Lung (tissue), 12 donors: Measurements from ENCODE around the gene MRPS6. TPM values are rescaled to one million over a fixed set of nuclear protein-coding genes. Genes with fewer than 3 reads are reported as not detected.

Experiments
- ATAC-seq: fragments of 200-7000 bp; cut with Tn5 transposase; one replicate; pipeline ENCODE4 v1.9.1; 2020; ENCODE audit warnings: moderate number of reproducible peaks; ENCODE audit not compliant: insufficient read depth, low FRiP score
- DNase-seq, 3 donors: peaks; one replicate each; pipeline ENCODE4 v3.0.0-alpha.2; 2013 to 2017
- H3K27ac ChIP-seq, 2 donors: one replicate each; pipeline ENCODE4 v1.5.1; 2013; ENCODE audit warnings: mild to moderate bottlenecking in 2 of 2, moderate library complexity in 2 of 2, control low read depth in 1 of 2, inconsistent platforms in 1 of 2, low read depth in 1 of 2, low read length in 1 of 2
- H3K27me3 ChIP-seq, 3 donors: one replicate each; pipeline ENCODE4 v1.5.1; 2013; ENCODE audit warnings: low read length in 2 of 3; ENCODE audit not compliant: control insufficient read depth in 3 of 3, insufficient read depth in 3 of 3
- H3K36me3 ChIP-seq, 4 donors: one replicate each; pipeline ENCODE4 v1.5.1; 2013; ENCODE audit warnings: low read length in 4 of 4, mild to moderate bottlenecking in 1 of 4, moderate library complexity in 1 of 4; ENCODE audit not compliant: control insufficient read depth in 4 of 4, insufficient read depth in 4 of 4
- H3K4me1 ChIP-seq, 5 donors: one replicate each; pipeline ENCODE4 v1.5.1; 2013; ENCODE audit warnings: low read length in 5 of 5, mild to moderate bottlenecking in 2 of 5, moderate library complexity in 1 of 5; ENCODE audit not compliant: control insufficient read depth in 5 of 5, insufficient read depth in 5 of 5
- H3K4me3 ChIP-seq: one replicate; pipeline ENCODE4 v1.5.1; 2013; ENCODE audit warnings: mild to moderate bottlenecking, control low read depth, moderate library complexity
- H3K9ac ChIP-seq, 2 donors: one replicate each; pipeline ENCODE4 v1.5.1; 2013; ENCODE audit warnings: low read length in 2 of 2, control low read depth in 1 of 2; ENCODE audit not compliant: insufficient read depth in 1 of 2
- H3K9me3 ChIP-seq, 4 donors: one replicate each; pipeline ENCODE4 v1.5.1; 2013; ENCODE audit warnings: low read length in 3 of 4, mild to moderate bottlenecking in 1 of 4, moderate library complexity in 1 of 4; ENCODE audit not compliant: control insufficient read depth in 4 of 4, insufficient read depth in 3 of 4
- WGBS, 2 donors: extraction: QIAGEN DNeasy Blood & Tissue Kit; methylation state at CpG; one replicate each; pipeline ENCODE4 v1.1.7; 2013; 5-methylcytosine and 5-hydroxymethylcytosine counted together
- polyA plus RNA-seq, 2 donors: library from polyadenylated mRNA; stranded (reverse); fragments of 200-250 nt; gene quantifications; one replicate each; pipeline ENCODE4 v1.2.1, GENCODE V29; 2013
- total RNA-seq, 2 donors: library from RNA; depleted of rRNA in 1 of 2; stranded (reverse); fragments of >200 nt in 1 of 2; gene quantifications; one replicate each; pipeline ENCODE4 v1.2.1, GENCODE V29; 2014 to 2021
- TF ChIP-seq, protein P1 (sequence below): IDR thresholded peaks from 2 replicates; pipeline ENCODE4 v1.5.1; 2012; ENCODE audit warnings: mild to moderate bottlenecking; ENCODE audit errors: control extremely low read depth, extremely low read depth
- donor health status: control.
- donor health status: control.
- donor health status: Bipolar disorder and iron deficiency.
- donor health status: healthy.
- donor health status: DM: yes; HTN: yes; CAD: no.

Gene MRPS6
- total and polyA plus RNA-seq, 4 donors, result 28.4 to 73.9 (median 37.1) TPM

DNA sequence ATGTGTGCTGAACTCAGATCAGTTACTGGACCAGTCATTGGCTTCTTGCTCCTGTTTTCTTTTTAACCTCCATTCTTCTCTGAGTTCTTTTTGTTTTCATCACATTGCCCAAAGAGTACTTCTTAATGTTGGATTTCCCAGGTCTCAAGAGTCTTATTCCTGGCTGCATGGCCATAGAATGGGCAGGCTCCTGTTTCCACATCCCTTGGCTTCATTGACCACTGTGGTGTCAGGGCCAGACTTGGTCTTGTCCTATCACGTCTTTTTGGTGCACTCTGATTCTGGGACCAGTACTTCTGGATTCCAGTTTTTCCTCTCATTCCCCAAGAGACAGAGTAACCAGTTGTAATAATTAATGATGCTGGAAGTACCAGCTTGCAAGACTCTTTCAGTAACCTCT lies 41.8 kb downstream of the MRPS6 start:
- H3K36me3 ChIP-seq, result peaks cover 0 to 2% (median 0%) of the 10 kb centered on the region in 4 donors
- H3K9me3 ChIP-seq, result no peaks in the 10 kb centered on the region
- H3K9ac ChIP-seq, result no peak overlapping the region
- no peak for ATAC-seq
- H3K27ac ChIP-seq, result no peak overlapping the region
- no peaks in the 10 kb centered on the region for H3K27me3 ChIP-seq
- H3K4me1 ChIP-seq, result peaks cover 0 to 12% (median 0%) of the 10 kb centered on the region in 5 donors
- no peak overlapping the region for H3K4me3 ChIP-seq
- WGBS, 2 donors, result 90 to 93% methylated on average over 1 of the region's 1 CpG
- no peak for DNase-seq
- TF ChIP-seq, protein P1, sequence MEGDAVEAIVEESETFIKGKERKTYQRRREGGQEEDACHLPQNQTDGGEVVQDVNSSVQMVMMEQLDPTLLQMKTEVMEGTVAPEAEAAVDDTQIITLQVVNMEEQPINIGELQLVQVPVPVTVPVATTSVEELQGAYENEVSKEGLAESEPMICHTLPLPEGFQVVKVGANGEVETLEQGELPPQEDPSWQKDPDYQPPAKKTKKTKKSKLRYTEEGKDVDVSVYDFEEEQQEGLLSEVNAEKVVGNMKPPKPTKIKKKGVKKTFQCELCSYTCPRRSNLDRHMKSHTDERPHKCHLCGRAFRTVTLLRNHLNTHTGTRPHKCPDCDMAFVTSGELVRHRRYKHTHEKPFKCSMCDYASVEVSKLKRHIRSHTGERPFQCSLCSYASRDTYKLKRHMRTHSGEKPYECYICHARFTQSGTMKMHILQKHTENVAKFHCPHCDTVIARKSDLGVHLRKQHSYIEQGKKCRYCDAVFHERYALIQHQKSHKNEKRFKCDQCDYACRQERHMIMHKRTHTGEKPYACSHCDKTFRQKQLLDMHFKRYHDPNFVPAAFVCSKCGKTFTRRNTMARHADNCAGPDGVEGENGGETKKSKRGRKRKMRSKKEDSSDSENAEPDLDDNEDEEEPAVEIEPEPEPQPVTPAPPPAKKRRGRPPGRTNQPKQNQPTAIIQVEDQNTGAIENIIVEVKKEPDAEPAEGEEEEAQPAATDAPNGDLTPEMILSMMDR, result no peak

- Histone ChIP-seq H3K27me3 (no peaks in the 10 kb centered on the region), H3K9ac (no peak overlapping the region), H3K27ac (no peak overlapping the region), H3K4me3 (no peak overlapping the region), H3K9me3 (no peaks in the 10 kb centered on the region), H3K36me3 (peaks cover 0 to 2% (median 0%) of the 10 kb centered on the region in 4 donors), H3K4me1 (peaks cover 0 to 18% (median 0%) of the 10 kb centered on the region in 5 donors)
- 92 to 93% methylated on average over 3 of the region's 3 CpGs for WGBS, 2 donors
- DNase-seq (no peak), ATAC-seq (no peak)
- TF ChIP-seq, protein P1, result no peak
Observed at GRCh38 chr21:34116569-34116968, 43.2 kb downstream of the MRPS6 start.

DNA sequence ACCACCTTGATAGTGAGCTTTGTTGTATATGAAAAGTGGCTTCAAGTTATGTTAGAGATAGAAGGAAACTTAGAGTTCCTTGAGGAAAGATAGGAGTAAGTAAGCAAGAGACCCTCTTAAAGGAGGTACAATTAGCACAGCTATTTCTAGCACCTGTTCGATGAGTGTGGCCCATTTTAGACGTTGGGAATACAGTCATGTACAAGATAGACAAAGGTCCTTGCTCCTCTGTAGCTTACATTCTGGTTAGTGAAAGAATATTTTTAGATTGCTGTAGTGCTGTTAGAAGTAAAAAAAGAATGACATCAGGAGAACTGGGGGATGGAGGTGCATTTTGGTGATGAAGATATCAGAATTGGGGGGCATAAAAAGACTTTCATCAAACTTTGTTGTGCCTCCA lies 47.5 kb downstream of the MRPS6 start:
- Histone ChIP-seq H3K36me3 (peaks cover 4 to 8% (median 6%) of the 10 kb centered on the region in 4 donors), H3K4me3 (no peak overlapping the region), H3K9ac (no peak overlapping the region), H3K27me3 (no peaks in the 10 kb centered on the region), H3K9me3 (no peaks in the 10 kb centered on the region), H3K4me1 (peaks cover 0 to 21% (median 0%) of the 10 kb centered on the region in 5 donors), H3K27ac (no peak overlapping the region)
- no peak for DNase-seq
- ATAC-seq, result no peak
- TF ChIP-seq, protein P1, result no peak
- 88 to 97% methylated on average over 2 of the region's 2 CpGs for WGBS, 2 donors

DNA sequence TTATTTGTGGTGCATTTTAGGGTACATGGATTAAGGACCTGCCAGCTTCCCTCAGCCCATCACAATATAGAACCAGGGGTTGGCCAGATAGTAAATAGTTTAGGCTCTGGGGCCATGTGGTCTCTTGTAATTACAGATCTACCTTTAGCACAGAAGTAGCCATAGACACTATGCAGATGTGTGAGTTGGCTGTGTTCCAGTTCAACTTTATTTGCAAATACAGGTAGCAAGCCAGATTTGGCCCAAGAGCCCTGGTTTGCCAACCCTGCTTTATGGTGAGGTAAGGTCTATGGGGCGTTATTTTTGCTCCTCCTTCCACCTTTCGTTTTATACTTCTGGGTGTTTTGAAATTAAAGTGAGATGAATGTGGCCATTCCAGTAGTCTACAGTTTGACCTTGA lies 48.7 kb downstream of the MRPS6 start:
- no peak for ATAC-seq
- H3K27me3 ChIP-seq, result no peaks in the 10 kb centered on the region
- no peaks in the 10 kb centered on the region for H3K9me3 ChIP-seq
- H3K4me1 ChIP-seq, result peaks cover 0 to 25% (median 0%) of the 10 kb centered on the region in 5 donors
- TF ChIP-seq, protein P1, result no peak
- peaks cover 5 to 12% (median 9%) of the 10 kb centered on the region in 4 donors for H3K36me3 ChIP-seq
- H3K4me3 ChIP-seq, result no peak overlapping the region
- H3K9ac ChIP-seq, result no peak overlapping the region
- WGBS, 2 donors, result 66 to 78% methylated on average over 2 of the region's 2 CpGs
- no peak overlapping the region for H3K27ac ChIP-seq
- peak in 1 of 3 donors; percentile 12 for DNase-seq
